GOT3 (cell line): Measurements from ENCODE around the gene DHX8.
A peak's percentile ranks its signal among the peaks of the same experiment; 100 is the strongest.

Experiments
- DNase-seq: peaks from one replicate; lab custom pipeline; 2025; ENCODE audit warnings: mixed read lengths; lab: John Stamatoyannopoulos, UW

Gene DHX8

DNA sequence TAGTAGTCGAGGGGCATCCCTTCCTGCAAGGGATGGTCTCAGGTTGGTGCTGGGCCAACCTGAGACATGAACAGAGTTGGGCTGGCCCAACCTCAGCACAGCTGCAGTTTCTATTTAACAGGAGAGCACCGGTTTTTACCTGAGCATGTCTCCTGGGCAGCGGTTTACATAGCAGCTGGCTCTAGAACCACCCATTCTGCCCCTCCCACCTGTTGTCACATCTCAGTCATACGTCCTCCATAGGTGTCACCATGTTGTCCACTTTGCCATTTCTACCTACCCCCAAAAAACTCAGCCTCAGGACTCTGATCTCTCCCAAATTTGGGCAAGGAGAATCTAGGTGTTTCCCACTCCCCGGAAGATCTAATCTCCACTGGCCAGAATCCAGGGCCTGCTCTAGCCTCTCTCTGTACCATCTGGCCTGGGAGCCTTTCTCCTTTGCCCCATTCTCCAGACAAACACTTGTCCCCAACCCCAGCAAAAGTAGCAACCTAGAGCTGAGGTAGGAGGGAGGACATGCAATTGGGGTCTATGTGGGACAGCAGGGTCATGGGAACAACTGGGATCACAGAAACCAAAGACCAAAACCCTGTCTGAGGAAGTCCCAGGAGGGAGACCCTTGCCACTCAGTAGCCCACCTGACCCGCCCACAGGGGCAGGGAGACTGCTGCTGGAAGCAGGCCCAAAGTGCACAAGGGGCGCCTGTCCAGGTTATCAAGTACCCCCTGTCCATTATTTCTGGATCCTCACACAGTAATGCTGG is 43.3 kb downstream of the DHX8 start:
- DNase-seq: no peak

DNA sequence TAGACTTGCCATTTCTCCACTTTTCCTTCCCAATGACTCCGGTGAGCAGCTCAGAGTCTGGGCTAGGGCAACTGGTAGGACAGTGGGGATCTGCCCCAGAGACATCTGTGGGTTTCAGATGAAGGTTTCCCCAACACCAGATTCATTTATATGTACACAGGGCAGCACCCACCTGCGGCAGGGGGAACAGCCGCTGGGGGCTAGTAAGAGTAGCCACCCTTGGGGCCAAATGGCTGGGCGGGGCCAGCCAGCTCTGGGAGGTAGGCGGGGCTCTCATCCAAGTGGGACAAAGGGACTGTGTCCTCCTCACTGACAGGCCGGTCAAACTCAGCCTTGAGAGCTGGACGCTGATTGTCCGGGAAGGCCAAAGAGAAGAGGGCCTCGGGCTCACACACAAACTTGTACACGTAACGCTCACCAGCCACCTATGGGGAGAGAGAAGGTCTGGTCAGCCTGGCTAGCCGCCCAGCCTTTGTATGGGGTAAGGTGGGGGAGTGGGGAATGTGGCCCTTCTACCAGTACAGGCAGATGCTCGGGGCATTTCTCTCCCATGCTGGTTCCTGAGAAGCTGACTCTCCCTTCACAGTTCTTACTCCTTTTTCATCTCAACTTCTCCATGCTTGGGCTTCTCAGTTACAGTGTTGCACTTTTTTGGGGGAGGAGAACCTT is 44.7 kb downstream of the DHX8 start:
- DNase-seq: no peak

DNA sequence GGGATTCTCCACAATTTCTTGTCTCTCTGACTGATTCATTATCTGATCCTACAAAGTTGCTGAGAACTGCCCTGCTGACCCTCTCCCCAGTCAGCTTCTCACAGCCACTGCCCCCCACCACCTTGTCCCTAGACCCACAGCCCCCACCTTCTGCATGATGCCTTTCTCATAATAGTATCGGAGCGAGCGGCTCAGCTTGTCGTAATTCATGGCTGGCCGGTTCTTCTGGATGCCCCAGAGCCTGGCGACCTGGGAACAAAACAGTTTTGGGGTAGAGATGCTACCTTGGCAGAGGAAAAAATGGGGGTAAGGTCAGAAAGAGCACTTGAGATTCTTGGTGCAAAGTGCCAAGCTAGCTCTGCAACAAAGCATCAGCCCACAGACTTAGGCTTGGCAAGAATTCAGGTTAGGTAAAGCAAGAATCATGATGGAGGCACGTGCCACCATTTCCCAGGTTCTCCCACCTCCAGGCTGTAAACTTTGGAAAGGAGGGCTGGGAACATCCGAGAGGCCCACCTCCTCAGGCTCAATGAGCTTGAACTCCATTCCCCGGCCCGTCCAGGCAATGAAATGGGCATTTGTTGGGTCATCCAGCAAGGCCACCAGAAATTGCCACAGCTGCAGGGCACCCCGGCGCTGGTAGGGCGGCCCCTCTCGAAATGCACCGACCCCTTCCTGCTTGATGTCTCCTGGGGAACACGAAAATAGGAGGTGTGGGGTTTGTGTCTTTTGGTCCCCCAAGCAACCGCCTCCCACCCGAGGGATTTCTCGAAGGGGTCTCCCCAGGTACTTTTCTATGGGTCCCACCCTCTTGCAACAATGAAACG is 45.4 kb downstream of the DHX8 start:
- DNase-seq: no peak

DNA sequence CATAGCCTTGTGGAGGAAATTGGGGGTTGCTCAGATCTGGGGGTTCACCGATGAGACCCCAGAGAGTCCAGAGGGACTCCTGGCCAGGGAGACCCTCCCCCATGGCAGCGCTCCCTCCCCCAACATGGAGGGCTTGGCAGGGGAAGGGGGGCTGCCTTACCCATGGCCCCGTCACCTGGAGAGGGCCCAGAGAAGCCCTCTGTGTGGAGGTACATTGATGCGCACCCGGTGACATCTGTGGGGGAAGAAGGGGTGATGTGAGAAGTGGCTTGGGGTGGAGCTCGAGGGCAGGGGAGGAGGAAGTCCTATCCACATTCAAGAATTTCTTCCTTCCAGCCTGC is 46.1 kb downstream of the DHX8 start:
- DNase-seq: no peak

DNA sequence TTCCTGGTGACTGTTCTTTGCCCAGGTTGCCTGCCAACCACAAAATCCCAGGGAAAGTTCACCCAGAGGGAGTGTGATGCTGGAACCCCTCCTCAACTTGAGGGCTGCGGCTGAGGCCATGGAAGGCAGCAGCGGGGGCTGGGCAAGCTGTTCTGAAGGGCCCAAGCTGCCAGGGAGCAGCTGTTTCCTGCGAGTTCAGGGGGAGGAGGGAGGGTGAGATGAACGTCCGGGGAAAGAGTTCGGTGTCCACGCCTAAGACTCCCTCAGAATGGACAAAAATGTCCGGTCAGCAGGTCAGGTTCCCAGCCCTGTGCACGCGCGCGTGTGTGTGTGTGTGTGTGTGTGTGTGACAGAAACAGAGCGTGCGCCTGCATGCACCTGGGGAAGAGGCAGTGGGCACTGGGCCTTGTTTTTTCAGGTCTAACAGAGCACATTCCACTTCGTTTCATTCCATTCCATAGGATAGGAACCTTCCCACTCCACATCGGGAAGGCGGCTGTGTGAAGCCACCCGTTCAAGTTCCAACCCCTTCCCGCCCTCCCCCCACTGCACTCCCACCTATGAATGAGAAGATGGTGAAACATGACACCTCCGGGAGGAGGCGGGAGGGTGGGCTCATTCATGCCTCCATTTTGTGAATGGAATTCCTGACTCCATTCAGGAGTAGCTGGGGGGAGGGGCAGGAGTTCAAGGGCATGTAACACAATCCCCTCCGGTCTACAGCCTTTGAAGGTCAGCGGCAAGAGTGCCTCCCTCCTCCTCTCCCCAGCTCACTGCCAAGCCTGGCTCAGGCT is 46.7 kb downstream of the DHX8 start:
- DNase-seq: no peak

DNA sequence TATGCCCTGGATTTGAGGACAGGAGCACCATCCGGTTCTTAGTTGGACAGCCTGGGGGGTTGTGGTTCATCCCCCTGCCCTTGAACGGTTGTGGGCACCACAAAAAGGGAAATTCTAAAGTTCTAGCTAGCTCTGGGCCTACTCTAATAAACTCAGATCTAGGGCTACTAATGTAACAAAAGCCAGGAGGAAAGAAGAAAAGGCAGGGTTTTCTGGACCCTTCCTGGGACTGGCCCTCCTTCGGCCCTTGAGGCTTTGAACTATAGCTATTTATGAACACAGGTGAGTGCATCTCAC is 47.3 kb downstream of the DHX8 start:
- DNase-seq: no peak

DNA sequence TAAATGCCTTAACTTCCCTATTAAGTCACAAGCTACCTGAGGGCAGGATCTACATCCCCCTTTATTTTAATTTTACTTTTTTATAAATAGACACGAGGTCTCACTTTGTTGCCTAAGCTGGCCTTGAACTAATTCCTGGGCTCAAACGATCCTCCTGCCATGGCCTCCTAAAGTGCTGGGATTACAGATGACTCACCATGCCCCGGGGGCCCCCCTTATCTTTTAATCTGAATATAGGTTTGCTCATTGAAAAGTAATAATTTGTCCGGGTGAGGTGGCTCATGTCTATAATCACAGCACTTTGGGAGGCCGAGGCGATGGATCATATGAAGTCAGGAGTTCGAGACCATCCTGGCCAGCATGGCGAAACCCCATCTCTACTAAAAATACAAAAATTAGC is 48.2 kb downstream of the DHX8 start:
- DNase-seq: no peak

DNA sequence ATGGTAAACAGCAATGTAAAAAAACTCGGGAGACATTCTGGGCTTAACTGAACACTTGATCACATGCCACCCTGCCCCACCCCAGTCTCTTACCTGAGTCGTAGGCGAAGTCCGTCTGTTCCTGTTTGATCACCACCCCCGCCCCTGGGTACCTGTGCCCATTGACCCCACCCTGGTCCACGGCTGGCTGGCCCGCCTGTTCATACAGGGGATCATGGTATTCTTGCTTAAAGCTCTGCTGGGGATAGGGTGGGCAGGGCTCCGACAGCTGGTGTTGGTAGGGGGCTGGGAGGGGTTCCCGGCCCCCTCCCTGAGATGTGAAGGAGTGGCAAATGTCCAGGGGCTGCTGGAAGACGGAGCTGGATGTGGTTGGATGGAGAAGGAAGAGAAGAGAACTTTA is 48.8 kb downstream of the DHX8 start:
- DNase-seq: no peak

DNA sequence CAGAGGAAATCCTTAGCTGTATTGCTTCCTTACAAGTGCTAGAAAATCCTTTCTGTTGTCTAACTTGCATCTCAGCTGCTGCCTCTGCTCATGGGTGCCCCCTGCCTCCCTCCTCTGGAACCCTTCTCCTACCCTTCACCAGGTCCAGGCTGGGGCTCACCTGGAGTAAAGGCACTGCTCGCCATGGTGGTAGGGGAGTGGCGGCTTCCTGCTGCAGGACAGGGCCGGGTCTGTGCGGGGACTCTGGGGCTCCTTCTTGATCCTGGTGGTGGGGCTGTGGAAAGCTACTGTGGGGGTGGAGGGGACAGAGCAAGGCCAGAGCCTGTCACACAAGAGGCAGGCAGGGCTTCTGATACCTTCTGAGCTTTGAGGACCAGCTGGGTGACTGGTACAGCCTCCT is 49.9 kb downstream of the DHX8 start:
- no peak for DNase-seq

DNA sequence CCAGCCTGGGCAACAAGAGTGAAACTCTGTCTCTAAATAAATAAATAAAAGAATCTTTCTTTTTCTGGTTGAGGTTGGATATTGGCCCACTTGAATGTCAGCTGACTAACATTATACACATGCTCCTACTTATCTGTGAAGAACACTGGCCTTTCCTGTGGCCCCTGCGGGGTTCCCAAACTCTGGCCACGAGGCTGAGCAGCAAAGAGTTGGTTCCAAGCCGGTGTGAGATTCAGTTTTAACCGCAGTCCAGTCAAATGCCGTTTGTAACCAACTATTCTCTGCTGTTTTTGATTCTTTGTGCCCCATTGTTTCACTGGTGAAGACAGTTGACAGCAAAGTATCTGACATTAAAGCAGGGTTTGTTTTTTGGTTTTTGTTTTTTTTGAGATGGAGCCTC is 51.1 kb downstream of the DHX8 start:
- DNase-seq: no peak

DNA sequence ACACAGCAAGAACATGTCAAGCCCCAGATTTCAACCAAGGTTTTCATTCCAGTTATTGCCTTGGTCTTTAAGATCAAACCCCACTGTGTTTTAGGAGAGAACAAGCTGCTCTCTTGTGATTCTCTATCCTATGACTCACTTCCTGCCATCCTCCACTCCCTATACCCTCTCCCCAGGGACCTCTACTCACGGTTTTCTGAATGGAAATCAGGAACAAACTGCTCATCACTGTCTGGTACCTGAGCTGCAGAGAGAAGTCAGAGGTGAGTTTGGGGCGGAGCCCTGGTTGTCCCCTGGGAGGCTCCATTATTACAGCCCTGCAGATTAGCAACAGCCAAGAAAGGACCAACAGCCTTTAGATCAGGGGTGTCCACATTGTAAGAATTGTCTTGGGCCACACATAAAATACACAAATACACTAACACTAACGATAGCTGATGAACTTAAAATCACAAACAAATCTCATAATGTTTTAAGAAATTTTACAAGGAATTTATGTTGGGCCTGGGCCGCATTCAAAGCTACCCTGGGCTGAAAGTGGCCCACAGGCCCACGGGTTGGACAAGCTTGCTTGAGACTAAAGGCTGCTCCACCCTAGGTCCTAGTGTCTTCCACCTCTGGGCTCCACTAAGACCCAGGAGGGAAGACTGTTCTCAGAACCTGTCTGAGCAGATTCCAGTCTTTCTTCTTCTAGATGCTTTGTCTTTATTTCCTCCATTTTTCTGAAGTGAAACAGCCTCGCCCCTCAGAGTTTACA is 52.6 kb downstream of the DHX8 start:
- no peak for DNase-seq

DNA sequence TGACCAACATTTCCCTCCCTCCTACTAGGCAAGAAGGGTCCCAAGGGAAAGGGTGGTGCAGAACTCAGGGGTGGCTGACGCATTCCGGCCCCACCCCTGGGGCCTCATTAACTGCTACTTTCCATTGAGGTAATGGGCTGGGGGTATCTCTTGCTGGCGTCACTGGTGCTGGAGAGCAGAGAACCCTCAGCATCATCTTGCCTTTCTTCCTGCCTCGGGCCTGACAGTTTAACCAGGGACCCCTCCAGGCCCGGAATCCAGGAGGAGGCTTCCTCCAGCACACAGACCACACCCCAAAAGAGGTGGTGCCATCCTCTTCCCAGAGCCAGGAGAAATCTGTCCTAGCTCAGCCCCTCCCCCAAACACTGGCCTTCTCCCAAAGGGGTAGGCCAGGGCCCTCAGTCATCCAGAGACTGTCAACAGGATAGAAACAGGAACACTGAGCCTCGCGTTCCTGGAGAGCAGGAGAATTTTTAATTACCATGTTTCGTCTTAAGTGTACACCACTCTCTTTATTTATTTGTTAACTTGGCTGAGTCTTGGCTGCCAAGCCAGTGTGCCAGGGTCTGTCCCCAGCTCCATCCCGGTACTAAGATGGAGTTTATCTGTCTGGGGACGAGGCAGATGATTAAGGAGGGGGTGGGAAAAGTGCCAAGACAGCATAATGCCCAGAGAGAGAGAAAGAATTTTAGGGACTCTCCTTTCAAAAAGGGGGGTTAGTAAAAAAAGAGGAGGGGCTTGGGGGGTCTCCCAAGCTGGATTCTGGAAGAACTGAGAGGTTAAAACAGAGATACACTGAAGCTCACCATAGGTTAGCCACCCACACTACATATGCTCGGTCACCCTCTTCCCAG is 57.3 kb downstream of the DHX8 start:
- no peak for DNase-seq

DNA sequence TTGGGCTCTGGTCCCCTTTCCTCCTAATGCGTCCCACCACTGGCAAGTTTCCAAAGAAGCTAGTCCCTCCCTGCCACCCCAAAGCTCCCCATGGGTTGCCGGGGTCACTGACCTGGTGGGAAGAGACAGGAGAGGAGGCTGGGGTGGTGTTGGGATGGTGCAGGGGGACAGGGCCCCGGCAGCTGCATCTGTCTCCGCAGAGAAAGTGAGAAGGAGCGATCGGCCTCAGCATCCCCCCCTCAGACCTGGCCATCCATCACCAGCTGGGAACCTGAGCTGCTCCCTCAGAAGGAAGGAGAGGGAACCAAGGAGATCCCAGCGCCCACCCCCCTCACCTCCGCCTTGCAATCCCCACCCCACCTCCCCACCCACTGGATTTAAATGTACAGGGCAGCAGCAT is 59.1 kb downstream of the DHX8 start:
- no peak for DNase-seq

DNA sequence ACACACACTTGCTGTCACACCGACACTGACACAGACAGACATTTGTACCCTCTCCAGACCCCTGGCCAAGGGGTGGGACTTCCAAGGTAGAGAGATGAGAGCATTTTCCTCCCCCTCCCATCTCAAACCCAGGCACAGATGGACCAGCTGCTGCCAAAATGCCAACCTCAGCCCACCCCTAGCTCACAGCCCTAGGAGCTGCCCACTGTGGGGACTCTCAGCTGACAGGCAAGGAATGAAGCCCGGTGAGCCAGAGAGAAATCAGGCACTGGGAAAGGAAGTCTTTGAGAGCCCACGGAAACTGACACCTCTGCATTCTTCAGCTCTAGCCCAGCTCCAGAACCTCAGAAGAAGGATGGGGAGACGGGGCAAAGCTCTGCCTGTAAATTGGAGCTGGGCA is 59.5 kb downstream of the DHX8 start:
- no peak for DNase-seq

DNA sequence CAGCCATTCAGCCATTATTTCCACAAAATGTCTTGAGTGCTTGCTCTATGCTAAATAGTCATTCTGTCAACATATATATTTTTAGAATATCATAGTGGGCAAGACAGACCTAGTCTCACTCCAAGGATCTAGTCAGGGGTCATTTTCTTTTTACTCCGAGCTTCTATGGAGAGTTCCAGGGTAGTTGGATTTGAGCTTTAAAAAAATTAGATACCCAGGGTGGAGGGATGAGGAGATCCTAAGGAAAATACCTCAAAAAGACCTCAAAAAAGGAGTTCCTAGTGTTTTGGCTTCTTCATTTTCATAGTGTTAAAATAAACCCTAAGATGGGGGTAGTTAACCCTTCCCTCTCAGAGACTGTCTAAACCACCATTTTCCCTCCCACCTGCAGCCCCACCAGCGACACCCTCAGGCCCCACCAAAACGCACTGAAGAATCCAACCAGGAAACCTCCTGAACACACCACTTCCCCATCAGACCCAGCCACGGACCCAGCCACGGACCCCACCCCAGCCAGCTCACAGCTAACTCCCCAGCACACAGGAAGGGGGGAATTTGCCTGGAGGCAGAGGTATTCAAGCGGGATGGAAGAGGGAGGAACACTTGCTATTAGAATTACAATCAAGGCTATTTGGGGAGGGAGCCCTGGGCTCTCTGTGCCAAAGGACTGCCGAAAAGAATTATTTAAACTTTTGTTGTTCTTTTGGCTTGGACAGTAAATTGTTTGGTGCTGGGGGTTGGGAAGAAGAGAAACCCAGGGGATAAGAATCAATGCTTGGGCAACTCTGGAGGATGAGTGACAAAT is 60.2 kb downstream of the DHX8 start:
- no peak for DNase-seq

DNA sequence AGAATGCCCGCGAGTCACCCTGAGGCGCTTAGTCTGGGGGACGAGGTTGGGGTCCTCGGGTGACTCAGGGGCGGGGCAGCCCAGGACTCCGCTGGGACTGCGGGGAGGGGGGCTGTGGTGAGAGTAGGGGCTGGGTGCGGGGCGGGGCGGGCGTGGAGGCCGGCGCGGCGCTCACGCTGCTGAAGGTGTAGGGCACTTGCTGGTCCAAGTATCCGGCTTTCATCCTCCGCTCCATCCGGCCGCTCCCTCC is 61.5 kb downstream of the DHX8 start:
- no peak for DNase-seq

DNA sequence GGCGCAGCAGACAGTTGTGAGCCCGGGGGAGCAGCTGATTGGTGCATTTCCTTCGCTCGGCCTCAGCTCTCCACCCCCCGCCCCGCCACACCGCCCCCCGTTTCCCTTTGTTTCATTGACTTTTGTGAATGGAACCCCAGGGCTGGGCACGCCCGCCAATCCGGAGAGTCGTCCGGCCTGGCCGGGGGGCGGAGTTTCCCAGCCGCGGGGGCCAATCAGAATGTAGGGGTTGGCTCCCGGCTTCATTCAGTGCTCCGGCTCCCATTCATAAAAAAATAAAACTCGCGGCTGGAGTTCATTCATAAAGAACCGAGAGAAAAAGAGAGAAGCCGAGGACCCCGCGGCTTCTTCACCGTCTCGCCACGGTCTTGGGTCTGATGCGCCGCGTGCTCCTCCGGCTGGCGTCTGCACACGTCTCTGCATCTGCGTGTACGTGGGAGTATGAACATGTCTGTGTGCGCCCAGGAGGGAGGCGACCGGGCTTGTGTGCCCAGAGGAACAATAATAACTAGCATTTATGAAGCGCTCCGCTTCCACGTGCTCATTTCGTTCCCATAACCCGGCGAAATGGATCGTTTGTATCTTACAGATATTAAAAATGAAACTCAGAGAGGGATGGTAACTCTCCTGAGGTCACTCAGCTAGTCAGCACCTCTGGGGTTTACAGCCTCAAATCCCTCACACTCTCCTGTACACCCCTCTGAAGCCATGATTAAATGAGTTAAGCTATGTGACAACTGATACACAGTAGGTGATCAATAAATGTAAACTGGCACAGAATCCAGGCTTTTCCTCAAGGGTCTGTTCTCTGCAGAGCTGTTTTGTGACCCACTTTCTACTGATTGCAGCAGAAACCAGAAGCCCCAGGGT is 62.8 kb downstream of the DHX8 start, which contains the start of gene ETV4:
TSS of gene ETV4 (minus strand) at position 22 of the 870 bp plus-strand sequence. CDS start 723 bp downstream, outside the sequence.
- DNase-seq: peak; percentile 64

DNA sequence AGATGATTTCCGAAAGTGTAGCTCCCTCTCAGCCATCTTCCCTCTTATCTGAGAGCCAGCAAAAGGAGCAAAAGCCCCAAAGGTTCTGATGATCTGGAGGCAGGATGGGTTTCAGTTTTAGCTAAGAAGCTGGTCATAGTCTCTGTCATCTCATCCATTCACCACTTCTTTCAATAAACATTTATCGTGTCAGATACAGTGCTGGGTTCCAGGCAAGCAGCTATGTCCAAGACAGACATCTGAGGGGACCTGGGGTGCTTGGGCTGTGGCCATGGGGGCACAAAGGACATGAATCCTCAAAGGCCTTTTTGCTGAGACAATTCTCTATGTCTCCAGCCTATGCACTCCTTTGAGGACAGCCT is 63.4 kb downstream of the DHX8 start:
- DNase-seq: no peak

DNA sequence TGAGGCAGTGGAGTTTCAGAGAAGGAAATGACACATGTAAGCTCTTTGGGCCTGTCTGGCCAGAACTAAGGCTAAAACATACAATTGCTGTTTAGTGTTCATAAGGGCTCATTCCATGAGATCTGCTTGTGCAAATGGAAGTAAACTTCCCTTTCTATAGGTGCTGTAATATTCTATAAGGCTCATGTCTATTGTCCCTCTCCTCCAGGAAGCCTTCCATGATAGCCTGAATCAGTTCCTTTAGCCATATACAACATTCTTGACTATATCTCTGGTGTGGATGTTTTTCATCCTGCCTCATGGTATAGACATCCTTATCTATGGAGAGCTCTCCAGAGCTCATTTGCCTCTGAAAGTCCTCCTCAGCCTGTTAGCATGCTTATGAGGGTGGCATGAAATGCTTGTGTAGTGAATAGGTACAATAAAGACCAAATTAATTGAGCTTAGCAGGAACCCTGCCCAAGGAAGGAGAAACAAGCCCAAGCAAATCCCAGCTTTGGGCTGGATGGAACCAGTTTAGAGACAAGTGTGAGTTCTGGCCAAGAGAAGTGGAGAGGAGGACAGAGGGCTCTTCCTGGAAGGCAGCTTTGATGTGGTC is 64.0 kb downstream of the DHX8 start:
- no peak for DNase-seq
